MM.1S (cell line): ENCODE data around the gene IGSF9B.

ENCODE experiments used
- CTCF ChIP-seq: fragments of 300-600 bp; sonication (generic); IDR thresholded peaks from 2 replicates; pipeline ENCODE4 v1.5.1; 2016; ENCODE audit warnings: antibody characterized with exemption, low read length, mixed read lengths
- EZH2 ChIP-seq: fragments of 300-600 bp; sonication (generic); optimal IDR thresholded peaks from 2 replicates; pipeline ENCODE3; 2017; ENCODE audit warnings: low read depth, mild to moderate bottlenecking, antibody characterized with exemption, low read length, mixed read lengths

- TF ChIP-seq EZH2 (no peak), CTCF (no peak)
Observed at GRCh38 chr11:133961890-133962289, 5.1 kb upstream of the IGSF9B start.
